Stimulated activated CD4-positive, alpha-beta T cell treated with anti-CD3 and anti-CD28 coated beads, Interleukin-2, amount 100 ng/mL, for 4 hours (primary cell): ENCODE data around the gene SSR4.

Experiments
- DNase-seq: peaks from one replicate; pipeline ENCODE4 v3.0.0-alpha.2; 2020; ENCODE audit warnings: low read depth

The SSR4 gene

DNA sequence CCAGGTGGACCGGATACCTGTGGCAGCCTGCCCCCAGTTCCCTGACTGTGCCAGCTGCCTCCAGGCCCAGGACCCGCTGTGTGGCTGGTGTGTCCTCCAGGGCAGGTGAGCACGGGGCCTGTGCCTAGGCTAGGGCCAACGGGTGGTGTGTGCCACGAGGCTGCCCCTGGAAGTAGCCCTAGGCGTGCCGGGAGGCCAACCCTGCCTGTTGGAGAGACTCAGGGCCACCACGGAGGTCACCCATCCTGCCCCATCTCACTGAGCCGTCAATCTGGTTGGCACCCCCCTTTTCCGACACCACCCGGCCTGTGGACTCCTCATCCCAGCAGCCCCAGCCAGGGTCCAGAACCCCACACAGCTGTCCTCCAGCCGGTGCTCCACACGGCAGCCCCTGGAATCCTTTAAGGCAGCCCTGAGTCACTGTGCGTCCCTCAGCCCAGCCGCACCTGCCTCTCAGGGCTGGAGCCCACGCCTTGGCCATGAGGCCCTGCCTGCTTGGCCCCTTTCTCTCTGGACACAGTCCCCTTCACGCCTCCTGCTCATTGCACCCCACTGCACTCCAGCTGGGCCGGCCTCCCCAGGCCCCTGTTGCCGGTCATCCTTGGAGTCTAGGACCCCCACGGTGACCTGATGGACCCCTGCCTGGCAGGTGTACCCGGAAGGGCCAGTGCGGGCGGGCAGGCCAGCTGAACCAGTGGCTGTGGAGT is 25.2 kb upstream of the SSR4 start:
- no peak for DNase-seq

DNA sequence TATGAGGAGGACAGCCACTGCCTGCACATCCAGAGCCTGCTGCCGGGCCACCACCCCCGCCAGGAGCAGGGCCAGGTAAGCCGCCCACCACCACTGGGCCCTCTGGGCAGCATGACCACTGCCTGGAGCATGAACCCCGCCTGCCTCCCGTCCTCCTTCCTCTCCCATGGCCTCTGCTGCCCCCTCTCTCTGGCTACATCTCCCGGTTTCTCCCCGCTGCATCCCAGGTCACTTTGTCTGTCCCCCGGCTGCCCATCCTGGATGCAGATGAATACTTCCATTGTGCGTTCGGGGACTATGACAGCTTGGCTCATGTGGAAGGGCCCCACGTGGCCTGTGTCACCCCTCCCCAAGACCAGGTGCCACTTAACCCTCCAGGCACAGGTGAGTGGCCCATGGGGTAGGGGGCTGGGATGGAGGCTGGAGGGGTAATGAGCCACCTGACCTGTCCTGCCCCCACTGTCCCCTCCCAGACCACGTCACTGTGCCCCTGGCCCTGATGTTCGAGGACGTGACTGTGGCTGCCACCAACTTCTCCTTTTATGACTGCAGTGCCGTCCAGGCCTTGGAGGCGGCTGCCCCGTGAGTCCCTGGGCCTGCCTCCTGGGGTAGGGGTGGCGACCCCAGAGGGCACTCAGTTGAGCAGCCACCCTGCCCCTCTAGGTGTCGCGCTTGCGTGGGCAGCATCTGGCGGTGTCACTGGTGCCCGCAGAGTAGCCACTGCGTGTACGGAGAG is 24.4 kb upstream of the SSR4 start:
- DNase-seq = no peak

DNA sequence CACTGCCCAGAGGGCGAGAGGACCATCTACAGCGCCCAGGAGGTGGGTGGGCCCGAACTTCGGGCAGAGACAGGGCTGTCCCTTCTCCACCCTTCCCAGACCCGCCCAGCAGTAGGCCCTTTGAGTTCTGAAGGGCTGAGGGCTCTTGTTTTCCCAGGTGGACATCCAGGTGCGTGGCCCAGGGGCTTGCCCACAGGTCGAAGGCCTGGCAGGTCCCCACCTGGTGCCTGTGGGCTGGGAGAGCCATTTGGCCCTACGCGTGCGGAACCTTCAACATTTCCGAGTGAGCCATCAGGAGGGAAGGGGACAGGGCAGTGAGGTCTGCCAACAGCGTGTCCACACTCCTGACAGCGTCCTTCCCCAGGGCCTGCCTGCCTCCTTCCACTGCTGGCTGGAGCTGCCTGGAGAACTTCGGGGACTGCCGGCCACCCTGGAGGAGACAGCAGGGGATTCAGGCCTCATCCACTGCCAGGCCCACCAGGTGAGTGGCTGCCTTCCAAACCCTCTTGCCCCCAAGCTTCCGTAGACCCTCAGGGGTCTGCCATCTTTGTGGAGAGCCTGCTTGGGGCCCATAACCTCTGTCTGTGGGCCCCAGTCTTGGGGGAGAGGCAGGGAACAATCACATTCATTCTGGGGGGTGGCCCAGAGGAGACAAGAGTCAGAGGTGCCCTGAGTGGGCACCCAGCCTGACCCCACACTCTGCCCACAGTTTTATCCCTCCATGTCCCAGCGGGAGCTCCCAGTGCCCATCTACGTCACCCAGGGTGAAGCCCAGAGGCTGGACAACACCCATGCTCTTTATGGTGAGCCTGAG is 23.7 kb upstream of the SSR4 start:
- DNase-seq = no peak

DNA sequence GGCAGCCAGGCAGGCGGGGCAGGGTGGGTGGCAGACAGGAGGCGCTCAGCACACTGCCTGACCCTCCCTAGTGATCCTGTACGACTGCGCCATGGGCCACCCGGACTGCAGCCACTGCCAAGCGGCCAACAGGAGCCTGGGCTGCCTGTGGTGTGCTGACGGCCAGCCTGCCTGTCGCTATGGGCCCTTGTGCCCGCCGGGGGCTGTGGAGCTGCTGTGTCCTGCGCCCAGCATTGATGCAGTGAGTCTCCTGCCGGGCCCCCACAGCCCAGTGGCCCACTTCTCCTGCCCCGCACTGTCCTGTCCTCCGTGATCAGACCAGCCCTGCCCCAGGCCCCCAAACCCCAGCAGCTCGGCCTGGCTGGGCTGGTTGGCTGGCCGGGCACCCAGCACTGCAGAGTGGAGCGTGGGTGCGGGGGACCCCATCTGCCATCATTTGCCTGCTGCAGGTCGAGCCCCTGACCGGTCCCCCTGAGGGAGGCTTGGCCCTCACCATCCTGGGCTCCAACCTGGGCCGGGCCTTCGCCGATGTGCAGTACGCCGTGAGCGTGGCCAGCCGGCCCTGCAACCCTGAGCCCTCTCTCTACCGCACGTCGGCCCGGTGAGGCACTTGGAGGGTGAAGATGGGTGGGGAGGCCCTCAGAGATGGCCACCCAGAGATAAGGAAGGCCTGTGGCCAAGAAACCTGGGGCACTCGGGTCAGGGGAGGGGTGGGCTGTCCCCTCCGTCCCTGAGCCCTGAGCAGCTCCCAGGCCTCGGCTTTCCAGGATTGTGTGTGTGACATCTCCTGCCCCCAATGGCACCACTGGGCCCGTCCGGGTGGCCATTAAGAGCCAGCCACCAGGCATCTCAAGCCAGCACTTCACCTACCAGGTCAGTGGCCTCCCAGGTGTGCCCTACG is 22.8 kb upstream of the SSR4 start:
- DNase-seq = no peak

DNA sequence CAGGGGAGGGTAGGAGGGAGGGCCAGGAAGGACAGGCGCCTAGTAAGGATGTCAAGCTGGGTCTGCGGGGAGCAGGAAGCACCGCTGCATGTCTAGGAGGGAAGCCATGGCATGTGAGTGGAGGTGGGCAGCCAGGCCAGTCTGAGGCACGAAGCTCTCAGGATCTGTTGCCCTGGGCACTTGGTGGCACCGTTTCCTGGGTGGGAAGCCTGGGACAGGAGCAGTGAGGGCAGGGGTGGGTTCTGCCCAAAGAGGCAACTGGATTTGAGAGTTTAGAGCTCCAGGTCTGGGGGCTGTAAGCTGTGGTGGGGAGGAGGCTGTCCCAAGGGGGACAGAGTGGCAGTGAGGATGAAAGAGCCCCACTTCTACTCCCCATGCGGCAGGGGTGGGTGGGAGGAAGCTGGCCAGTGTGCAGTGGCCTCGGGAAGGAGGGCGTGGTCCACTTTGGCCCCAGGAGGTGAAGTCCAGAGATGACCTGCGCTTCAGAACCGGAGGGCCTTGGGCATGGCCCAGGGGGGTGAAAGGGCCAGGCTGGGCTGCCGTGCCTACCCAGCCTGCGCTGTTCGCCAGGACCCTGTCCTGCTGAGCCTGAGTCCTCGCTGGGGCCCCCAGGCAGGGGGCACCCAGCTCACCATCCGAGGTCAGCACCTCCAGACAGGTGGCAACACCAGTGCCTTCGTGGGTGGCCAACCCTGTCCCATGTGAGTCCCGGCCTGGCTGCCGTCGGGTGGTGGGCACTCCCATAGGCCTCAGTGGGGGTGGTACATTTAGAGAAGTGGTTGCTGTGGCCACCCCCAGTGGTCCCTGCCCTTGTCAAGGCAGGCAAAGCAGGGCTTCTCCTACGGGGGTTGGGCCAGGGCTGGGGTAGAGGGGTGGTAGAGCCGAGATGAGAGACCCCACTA is 21.9 kb upstream of the SSR4 start:
- no peak for DNase-seq

DNA sequence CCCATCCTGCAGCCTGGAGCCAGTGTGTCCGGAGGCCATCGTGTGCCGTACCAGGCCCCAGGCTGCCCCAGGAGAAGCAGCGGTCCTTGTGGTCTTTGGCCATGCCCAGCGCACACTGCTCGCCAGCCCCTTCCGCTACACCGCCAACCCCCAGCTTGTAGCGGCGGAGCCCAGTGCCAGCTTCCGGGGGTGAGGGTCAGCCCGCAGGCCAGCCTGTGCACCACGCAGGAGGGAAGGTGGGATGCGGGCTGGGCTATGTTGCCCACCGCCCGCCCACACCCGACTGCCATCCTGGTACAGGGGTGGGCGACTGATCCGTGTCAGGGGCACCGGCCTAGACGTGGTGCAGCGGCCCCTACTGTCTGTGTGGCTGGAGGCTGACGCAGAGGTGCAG is 21.3 kb upstream of the SSR4 start:
- DNase-seq = no peak

DNA sequence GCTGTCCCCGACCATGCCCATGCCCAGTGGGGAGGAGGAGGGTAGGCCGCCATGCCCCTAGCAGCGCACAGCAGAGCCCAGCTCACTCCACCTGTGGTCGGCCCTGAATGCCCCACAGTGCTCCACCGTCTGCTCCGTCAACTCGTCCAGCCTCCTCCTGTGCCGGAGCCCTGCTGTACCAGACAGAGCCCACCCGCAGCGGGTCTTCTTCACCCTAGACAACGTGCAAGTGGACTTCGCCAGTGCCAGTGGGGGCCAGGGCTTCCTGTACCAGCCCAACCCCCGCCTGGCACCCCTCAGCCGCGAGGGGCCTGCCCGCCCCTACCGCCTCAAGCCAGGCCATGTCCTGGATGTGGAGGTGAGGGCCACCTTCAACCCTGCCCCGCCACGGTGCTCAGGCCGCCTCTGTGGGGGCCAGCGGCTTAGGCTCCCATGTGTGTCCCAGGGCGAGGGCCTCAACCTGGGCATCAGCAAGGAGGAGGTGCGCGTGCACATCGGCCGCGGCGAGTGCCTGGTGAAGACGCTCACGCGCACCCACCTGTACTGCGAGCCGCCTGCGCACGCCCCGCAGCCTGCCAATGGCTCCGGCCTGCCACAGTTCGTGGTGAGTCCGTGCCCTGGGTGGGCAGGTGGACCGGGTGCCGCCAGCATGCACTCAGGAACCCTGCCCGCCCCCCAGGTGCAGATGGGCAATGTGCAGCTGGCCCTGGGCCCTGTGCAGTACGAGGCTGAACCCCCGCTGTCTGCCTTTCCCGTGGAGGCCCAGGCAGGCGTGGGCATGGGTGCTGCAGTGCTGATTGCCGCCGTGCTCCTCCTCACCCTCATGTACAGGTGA is 20.5 kb upstream of the SSR4 start:
- no peak for DNase-seq

DNA sequence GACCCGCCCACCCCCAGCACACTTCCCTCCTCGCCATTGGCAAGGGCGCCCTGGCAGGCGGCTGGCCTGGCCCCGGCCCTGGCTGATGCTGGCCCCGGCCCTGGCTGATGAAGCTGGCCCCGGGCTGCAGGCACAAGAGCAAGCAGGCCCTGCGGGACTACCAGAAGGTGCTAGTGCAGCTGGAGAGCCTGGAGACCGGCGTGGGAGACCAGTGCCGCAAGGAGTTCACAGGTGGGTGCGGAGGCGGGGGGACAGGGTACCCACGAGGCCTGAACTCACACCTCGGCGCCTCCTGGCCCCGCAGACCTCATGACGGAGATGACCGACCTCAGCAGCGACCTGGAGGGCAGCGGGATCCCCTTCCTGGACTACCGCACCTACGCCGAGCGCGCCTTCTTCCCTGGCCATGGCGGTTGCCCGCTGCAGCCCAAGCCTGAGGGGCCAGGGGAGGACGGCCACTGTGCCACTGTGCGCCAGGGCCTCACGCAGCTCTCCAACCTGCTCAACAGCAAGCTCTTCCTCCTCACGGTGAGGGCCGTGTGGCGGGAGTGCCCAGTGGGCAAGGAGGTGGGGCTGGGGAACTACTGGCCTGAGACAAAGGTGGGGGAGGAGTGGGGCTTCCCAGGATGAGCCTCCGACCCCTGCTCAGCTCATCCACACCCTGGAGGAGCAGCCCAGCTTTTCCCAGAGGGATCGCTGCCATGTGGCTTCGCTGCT is 19.7 kb upstream of the SSR4 start:
- DNase-seq = no peak

DNA sequence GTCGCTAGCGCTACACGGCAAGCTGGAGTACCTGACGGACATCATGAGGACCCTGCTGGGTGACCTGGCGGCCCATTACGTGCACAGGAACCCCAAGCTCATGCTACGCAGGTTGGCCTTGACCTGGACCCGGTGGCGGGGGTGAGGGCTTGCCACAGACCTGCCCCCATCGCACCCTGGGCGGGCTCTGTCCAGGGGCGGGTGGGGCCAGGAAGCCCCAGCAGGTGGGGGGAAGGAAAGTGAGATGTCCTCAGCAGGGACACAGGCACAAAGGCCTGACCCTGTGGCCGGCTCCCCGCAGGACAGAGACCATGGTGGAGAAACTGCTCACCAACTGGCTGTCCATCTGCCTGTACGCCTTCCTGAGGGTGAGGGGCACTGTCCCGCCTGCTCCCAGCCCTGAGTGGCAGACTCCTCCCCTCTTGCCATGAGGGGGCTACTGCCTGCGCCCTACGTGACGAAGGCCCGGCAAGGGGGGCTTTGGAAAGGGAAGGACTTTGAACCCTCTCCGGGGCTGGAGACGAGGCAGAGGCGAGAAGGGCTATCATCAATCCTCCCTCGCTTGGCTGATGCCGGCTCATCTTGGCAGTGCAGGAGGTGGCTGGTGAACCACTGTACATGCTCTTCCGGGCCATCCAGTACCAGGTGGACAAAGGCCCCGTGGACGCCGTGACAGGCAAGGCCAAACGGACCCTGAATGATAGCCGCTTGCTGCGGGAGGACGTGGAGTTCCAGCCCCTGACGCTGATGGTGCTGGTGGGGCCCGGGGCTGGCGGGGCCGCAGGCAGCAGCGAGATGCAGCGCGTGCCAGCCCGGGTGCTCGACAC is 19.0 kb upstream of the SSR4 start:
- DNase-seq = no peak

DNA sequence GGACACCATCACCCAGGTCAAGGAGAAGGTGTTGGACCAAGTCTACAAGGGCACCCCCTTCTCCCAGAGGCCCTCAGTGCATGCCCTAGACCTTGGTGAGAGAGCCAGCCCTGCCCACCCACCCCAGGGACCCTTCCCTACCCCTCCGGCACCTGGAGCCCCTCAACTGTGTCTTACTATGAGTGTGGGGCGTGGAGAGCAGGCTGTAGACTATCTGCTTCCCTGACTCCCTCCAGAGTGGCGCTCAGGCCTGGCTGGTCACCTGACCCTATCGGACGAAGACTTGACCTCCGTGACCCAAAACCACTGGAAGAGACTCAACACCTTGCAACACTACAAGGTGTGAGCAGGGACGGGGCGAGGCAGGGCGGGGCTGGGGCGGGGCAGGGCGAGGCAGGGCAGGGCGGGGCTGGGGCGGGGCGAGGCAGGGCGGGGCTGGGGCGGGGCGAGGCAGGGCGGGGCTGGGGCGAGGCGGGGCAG is 18.3 kb upstream of the SSR4 start:
- DNase-seq = no peak

DNA sequence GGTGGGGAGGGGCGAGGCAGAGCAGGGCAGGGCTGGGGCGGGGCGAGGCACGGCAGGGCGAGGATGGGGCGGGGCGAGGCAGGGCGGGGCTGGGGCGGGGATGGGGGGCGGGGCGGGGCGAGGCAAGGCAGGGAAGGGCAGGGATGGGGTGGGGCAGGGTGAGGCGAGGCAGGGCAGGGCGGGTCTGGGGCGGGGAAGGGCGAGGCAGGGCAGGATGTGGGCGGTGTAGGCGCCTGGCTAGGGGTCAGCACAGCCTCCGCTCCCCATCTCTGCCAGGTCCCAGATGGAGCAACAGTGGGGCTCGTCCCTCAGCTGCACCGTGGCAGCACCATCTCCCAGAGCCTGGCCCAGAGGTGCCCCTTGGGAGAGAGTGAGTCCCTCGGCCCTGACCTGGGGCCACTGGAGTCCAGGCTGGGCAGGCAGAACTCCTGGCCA is 17.8 kb upstream of the SSR4 start:
- no peak for DNase-seq

DNA sequence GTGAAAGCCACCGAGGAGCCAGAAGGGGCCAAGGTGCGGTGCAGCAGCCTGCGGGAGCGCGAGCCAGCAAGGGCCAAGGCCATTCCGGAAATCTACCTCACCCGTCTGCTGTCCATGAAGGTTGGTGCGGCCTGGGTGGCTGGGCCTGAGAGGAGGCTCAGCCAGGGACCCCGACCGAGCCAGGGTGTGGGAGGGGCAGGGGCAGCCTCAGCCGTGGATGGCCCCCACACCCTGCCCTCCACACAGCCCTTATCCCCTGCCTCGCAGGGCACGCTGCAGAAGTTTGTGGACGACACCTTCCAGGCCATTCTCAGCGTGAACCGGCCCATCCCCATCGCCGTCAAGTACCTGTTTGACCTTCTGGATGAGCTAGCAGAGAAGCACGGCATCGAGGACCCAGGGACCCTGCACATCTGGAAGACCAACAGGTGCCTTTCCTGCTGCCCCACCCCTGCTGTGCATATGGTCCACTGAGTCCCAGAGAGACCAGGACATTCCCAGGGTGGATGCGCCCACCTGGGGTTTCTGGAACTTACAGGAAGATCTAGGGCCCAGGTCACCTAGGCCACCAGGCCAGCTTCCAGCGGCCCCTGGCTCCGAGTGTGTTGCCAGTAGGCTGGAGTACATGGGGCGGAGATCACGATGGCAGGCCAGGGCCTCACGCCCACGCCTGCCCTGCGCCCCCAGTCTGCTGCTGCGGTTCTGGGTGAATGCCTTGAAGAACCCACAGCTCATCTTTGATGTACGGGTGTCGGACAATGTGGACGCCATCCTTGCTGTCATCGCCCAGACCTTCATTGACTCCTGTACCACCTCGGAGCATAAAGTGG is 17.0 kb upstream of the SSR4 start:
- no peak for DNase-seq

DNA sequence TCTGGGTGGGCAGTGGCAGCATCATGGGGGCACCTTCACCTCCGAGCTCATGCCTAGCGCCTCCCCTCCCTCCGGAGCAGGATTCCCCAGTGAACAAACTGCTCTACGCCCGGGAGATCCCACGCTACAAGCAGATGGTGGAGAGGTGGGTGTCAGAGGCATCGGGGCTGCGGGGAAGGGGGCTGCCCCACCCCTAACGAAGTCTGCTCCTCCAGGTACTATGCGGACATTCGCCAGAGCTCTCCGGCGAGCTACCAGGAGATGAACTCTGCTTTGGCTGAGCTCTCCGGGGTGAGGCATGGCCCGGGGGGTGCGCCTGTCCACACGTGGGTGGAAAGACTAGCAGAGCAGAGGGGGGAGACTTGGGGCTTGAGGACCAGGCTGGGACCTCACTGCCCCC is 16.3 kb upstream of the SSR4 start:
- DNase-seq = no peak

DNA sequence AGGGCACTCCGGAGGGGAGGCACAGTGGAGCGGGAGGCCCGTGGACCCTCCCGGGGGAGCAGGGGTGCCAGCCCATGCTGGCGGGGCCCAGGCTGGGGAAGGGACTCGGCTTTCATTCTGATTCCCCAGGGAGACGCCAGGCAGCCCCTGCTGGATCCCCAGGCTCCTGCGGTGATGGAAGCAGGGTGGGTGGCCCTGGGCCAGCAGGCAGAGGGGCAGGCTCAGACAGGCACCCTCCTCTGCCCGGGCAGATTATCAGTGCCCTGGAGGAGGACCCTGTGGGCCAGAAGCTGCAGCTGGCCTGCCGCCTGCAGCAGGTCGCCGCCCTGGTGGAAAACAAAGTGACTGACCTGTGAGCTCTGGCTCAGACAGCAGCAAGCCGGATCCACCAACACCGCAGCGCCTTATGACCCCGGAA is 15.8 kb upstream of the SSR4 start:
- DNase-seq = no peak

DNA sequence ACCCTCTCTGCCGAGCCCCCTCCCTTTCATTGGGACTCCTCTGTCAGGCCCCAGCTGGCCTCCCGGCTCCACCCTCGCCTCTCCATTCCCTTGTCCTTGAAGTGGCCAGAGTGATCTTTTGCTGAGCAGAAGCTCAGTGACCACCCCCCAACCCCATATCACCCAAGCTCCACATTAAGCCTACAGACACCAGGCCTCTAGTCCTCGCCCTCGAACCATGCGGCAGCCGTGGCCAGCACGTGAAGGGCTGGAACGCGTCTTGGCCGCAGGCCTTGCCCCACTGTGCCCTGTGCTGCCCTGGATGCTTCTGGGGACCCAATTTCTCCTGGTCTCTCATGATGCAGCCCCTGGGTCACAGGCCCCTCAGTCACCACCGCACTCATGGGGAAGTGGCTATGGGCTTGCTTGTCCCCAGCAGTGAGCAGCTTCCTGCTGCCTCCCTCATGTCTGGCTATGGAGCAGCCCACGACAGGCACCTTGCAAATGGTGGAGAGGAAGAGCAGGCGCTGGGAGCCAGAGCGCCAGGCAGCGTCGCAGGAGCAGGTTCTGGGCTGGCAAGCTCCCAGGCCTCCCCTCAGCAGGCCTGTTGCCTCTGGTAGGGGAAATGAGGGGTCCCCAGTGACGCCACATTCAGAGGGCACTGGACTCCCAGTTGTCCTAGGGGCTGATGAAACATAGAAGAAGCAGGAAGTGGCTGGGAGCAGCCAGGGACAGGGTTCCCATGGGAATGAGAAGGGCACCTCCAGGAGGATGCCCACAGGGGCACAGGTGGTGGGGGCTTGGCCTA is 14.4 kb upstream of the SSR4 start:
- DNase-seq = no peak

DNA sequence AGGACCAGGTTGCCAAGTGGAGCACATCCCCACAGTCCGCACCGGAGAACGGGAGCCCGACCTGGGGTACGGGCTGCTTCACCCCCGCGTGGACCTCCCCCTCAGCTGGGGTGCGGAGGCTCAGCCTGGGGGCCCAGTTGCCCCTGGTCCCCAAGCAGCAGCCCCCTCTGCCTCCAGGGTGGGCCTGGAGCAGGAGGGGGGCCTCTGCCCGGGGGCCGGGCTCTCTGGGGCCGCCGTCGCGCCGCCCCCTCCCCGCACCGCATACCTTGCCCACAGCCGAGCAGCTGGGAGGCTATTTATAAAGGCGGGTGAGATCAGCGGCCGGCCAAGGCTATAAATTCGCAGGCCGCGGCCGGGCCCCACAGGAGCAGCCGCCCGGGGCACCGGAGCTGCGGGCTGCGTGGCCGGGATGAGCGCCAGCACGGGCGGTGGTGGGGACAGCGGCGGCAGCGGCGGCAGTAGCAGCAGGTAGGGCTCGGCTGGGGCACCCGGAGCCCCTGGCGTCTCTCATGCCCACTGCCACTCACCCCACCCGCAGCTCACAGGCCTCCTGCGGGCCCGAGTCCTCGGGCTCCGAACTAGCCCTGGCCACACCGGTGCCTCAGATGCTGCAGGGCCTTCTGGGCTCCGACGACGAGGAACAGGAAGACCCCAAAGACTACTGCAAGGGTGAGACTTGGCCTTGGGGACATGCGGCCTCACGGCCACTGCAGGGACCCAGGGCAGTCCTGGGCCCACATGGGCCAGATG is 13.6 kb upstream of the SSR4 start, which contains the start of gene SRPK3:
Gene SRPK3 (plus strand): TSS at position 364 of the 750 bp plus-strand sequence. CDS start 46 bp downstream, at position 410.
- no peak for DNase-seq
